ENCODE measurements around the gene AFP. TPM values are rescaled to one million over a fixed set of nuclear protein-coding genes. Genes with fewer than 3 reads are reported as not detected.

The AFP gene
- total and polyA plus RNA-seq, 2 of the 8 experiments (the other 6 are each of a cell fraction or from before 2014, with no cell fraction given), result 6.1 to 10.4 TPM

DNA sequence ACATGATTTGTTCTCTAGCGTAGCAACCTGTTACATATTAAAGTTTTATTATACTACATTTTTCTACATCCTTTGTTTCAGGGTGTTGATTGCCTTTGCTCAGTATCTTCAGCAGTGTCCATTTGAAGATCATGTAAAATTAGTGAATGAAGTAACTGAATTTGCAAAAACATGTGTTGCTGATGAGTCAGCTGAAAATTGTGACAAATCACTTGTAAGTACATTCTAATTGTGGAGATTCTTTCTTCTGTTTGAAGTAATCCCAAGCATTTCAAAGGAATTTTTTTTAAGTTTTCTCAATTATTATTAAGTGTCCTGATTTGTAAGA lies 29.5 kb upstream of the AFP start:
- FAIRE-seq, result no peak
- Histone ChIP-seq H3K23me2 (ENCODE audit: low read depth, low read length) (no peaks in the 10 kb centered on the region), H3K27ac (ENCODE audit: low read depth, low read length) (no peak overlapping the region), H2AFZ (ENCODE audit: low read length) (no peak overlapping the region), H2BK15ac (ENCODE audit: low read length) (no peak overlapping the region), H3K4me3 (ENCODE audit: extremely low read depth in 1 of 4, insufficient read depth in 2 of 4, low read depth in 3 of 4, low read length in 4 of 4) (no peak overlapping the region), H3K36me3 (ENCODE audit: control insufficient read depth in 2 of 4, insufficient read depth in 4 of 4, low read length in 3 of 4) (no peaks in the 10 kb centered on the region), H4K5ac (ENCODE audit: insufficient read length, low read depth, low read length) (no peak overlapping the region), H2BK5ac (ENCODE audit: low read depth, low read length) (no peak overlapping the region), H3K9me3 (ENCODE audit: insufficient read depth in 2 of 2, low read depth in 1 of 2, low read length in 1 of 2) (no peaks in the 10 kb centered on the region), H4K8ac (ENCODE audit: extremely low read depth, insufficient read depth, low read length) (no peak overlapping the region), H3K79me1 (ENCODE audit: low read depth, low read length) (no peaks in the 10 kb centered on the region), H3K23ac (ENCODE audit: insufficient read length) (no peak overlapping the region), H4K91ac (replicated peaks; ENCODE audit: insufficient read length, low read length) (no peak overlapping the region), H3K4me2 (ENCODE audit: insufficient read depth in 1 of 2, low read depth in 2 of 2, low read length in 2 of 2) (no peak overlapping the region), H3K9ac (replicated peaks in 1 of 4; ENCODE audit: extremely low read depth in 1 of 4, low read depth in 3 of 4, low read length in 3 of 4) (no peak overlapping the region), H3K79me2 (ENCODE audit: control insufficient read depth in 1 of 2, insufficient read depth in 2 of 2, low read length in 2 of 2) (no peaks in the 10 kb centered on the region), H3K27me3 (replicated peaks in 1 of 4; ENCODE audit: control insufficient read depth in 3 of 4, extremely low read depth in 1 of 4, insufficient read depth in 3 of 4, low read length in 3 of 4) (no peaks in the 10 kb centered on the region), H2BK120ac (replicated peaks; ENCODE audit: low read depth, low read length) (no peak overlapping the region), H3K56ac (replicated peaks; ENCODE audit: insufficient read length, low read depth, low read length) (no peak overlapping the region), H2BK20ac (ENCODE audit: low read length) (no peak overlapping the region), H3K4me1 (replicated peaks in 1 of 4; ENCODE audit: control insufficient read depth in 3 of 4, insufficient read depth in 4 of 4, low read length in 3 of 4) (peaks cover 0 to 4% (median 1%) of the 10 kb centered on the region in 4 experiments; a peak in 2 of 7 replicates), H3K14ac (ENCODE audit: insufficient read length) (no peak overlapping the region), H2BK12ac (ENCODE audit: low read depth, low read length) (no peak overlapping the region), H3K4ac (replicated peaks; ENCODE audit: insufficient read length, low read depth, low read length) (no peak overlapping the region), H2AK5ac (ENCODE audit: low read depth, low read length) (no peak overlapping the region), H3K18ac (ENCODE audit: extremely low read depth, low read length) (no peak overlapping the region), H4K20me1 (replicated peaks in 1 of 2; ENCODE audit: control insufficient read depth in 1 of 2, insufficient read depth in 2 of 2, low read length in 2 of 2) (no peaks in the 10 kb centered on the region)
- TF ChIP-seq BCL11A (IDR thresholded peaks at IDR 0.05; ENCODE audit: low read depth in 2 of 2, low read length in 2 of 2) (no peak), JUND (IDR thresholded peaks at IDR 0.05; ENCODE audit: low read length) (no peak), BACH1 (IDR thresholded peaks at IDR 0.05; ENCODE audit: low read length) (no peak), CTCF (IDR thresholded peaks at IDR 0.05; ENCODE audit: control extremely low read depth in 1 of 3, insufficient read depth in 1 of 3, low read depth in 1 of 3, low read length in 3 of 3) (no peak), TAF7 (optimal IDR thresholded peaks at IDR 0.05; ENCODE audit: borderline replicate concordance, low read depth, low read length) (no peak)
- TF ChIP-seq, protein P1, sequence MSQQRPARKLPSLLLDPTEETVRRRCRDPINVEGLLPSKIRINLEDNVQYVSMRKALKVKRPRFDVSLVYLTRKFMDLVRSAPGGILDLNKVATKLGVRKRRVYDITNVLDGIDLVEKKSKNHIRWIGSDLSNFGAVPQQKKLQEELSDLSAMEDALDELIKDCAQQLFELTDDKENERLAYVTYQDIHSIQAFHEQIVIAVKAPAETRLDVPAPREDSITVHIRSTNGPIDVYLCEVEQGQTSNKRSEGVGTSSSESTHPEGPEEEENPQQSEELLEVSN (IDR thresholded peaks at IDR 0.05), result no peak
- POLR2A ChIA-PET (ENCODE audit: partially characterized antibody), result no interaction called here
- no peak for DNase-seq (ENCODE audit: low read depth in 1 of 2, low spot score in 2 of 2)
- 95% methylated on average over 1 of the region's 1 CpG; no CpG with 5 or more reads in 1 of the 2 experiments for WGBS, 2 experiments (ENCODE audit: extremely low coverage in 1 of 2, insufficient coverage in 1 of 2, insufficient read length in 1 of 2, insufficient replicate concordance in 2 of 2, low coverage in 1 of 2, low lambda C conversion rate in 2 of 2, missing lambda C conversion rate in 1 of 2)
- CTCF ChIA-PET (ENCODE audit: partially characterized antibody), result interaction anchor here (2.4 kb wide), 1 partner anchor 28 kb away, joined by 6 read pairs; no protein-coding TSS in a partner anchor
